Measurements from ENCODE around the gene NEBL.

NEBL gene

DNA sequence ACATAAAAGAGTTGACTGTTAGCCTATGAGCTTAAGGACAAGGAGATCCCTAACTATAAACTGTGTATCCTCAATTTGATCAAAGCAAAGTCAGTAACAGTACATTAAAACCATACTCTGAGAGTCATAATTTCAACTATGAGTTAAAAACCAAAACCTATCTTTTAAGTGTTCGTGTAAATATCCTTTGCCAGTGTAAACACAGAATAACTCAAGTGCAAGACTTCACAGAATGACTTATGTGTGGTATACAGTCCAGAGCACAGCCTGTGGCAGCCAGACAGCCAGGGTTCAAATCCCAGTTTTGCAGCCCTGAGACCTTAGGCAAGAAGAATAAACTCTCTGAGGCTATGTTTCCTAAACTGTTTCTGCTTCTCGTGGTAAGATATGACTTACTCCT is 30.3 kb upstream of the NEBL start:
- no peak overlapping the region for H3K4me3 ChIP-seq (ENCODE audit: low read depth, low read length)
- H3K36me3 ChIP-seq (ENCODE audit: control insufficient read depth, insufficient read depth, low read length): no peaks in the 10 kb centered on the region
- H3K9me3 ChIP-seq (ENCODE audit: control insufficient read depth, low read length): no peaks in the 10 kb centered on the region
- no peaks in the 10 kb centered on the region for H3K27me3 ChIP-seq (ENCODE audit: control insufficient read depth, insufficient read depth, low read length)
- H3K27ac ChIP-seq: no peak overlapping the region
- H3K9ac ChIP-seq: no peak overlapping the region
- no peaks in the 10 kb centered on the region for H3K79me2 ChIP-seq
- H2AFZ ChIP-seq: no peak overlapping the region
- TF ChIP-seq, protein P1, sequence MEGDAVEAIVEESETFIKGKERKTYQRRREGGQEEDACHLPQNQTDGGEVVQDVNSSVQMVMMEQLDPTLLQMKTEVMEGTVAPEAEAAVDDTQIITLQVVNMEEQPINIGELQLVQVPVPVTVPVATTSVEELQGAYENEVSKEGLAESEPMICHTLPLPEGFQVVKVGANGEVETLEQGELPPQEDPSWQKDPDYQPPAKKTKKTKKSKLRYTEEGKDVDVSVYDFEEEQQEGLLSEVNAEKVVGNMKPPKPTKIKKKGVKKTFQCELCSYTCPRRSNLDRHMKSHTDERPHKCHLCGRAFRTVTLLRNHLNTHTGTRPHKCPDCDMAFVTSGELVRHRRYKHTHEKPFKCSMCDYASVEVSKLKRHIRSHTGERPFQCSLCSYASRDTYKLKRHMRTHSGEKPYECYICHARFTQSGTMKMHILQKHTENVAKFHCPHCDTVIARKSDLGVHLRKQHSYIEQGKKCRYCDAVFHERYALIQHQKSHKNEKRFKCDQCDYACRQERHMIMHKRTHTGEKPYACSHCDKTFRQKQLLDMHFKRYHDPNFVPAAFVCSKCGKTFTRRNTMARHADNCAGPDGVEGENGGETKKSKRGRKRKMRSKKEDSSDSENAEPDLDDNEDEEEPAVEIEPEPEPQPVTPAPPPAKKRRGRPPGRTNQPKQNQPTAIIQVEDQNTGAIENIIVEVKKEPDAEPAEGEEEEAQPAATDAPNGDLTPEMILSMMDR (IDR thresholded peaks at IDR 0.05): no peak
- no peaks in the 10 kb centered on the region for H3K4me1 ChIP-seq
- no peak overlapping the region for H3K4me2 ChIP-seq (ENCODE audit: low read length)

DNA sequence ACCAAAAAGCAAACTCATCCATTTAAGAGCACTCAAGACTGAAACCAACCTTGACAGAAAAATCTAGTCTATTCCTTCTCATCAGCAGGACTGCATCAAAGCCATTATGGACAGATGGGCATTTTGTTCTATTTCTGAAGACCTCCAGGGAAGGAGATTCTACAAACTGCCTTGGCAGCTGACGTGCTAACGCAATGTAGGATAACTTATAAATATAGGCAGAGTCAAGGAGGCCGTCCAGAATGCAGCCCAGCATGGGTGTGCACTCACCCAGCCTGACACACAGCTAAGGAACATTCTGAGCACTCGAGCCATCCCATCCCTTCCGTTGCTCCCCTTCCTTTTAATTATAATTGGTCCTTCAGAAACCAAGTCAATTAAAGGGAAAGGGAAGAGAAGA is 25.3 kb upstream of the NEBL start:
- H3K27ac ChIP-seq: no peak overlapping the region
- no peak overlapping the region for H2AFZ ChIP-seq
- no peak overlapping the region for H3K4me2 ChIP-seq (ENCODE audit: low read length)
- H3K27me3 ChIP-seq (ENCODE audit: control insufficient read depth, insufficient read depth, low read length): no peaks in the 10 kb centered on the region
- H3K9me3 ChIP-seq (ENCODE audit: control insufficient read depth, low read length): no peaks in the 10 kb centered on the region
- H3K36me3 ChIP-seq (ENCODE audit: control insufficient read depth, insufficient read depth, low read length): no peaks in the 10 kb centered on the region
- TF ChIP-seq, protein P1 (IDR thresholded peaks at IDR 0.05): no peak
- no peaks in the 10 kb centered on the region for H3K4me1 ChIP-seq
- H3K79me2 ChIP-seq: no peaks in the 10 kb centered on the region
- H3K4me3 ChIP-seq (ENCODE audit: low read depth, low read length): no peak overlapping the region
- no peak overlapping the region for H3K9ac ChIP-seq

DNA sequence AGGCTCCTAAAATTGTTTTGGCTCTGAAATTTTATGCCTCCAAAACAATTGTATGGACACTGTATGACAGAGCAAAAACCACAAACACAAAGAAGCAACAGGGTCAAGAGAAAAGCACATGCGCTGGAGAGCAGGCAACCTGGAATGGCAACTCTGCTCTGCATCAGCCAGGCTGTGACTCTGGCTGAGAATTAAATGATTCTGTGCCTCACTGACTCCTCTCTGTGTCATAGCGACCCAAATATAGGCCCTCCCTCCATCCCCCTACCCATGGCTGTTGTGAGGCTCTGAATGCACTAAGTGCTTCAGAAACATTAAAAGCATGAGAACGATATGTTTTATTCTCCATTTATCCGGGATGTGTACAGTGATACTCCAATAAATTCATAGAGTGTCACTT is 24.9 kb upstream of the NEBL start:
- Histone ChIP-seq H3K9me3 (ENCODE audit: control insufficient read depth, low read length) (no peaks in the 10 kb centered on the region), H3K4me2 (ENCODE audit: low read length) (no peak overlapping the region), H3K4me1 (no peaks in the 10 kb centered on the region), H2AFZ (no peak overlapping the region), H3K9ac (no peak overlapping the region), H3K27ac (no peak overlapping the region), H3K36me3 (ENCODE audit: control insufficient read depth, insufficient read depth, low read length) (no peaks in the 10 kb centered on the region), H3K4me3 (ENCODE audit: low read depth, low read length) (no peak overlapping the region), H3K79me2 (no peaks in the 10 kb centered on the region), H3K27me3 (ENCODE audit: control insufficient read depth, insufficient read depth, low read length) (no peaks in the 10 kb centered on the region)
- TF ChIP-seq, protein P1 (IDR thresholded peaks at IDR 0.05): no peak

DNA sequence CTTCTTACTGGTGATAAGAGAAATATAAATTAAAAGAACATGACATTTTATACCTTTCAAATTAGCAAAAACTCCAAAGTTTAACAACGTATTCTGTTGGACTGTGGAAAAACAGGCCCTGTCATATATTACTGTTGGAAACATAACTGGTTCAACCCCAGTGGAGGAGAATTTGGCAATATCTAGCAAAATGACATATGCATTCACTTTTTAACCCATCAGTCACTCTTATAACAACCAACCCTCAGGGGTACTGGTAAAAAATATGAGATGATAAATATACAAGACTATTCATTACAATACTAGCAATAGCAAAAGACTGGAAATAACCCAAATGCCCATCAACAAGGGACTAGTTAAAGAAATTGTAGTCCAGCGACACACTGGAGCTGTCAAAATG is 22.9 kb upstream of the NEBL start:
- Histone ChIP-seq H3K27ac (no peak overlapping the region), H3K79me2 (no peaks in the 10 kb centered on the region), H2AFZ (no peak overlapping the region), H3K4me3 (ENCODE audit: low read depth, low read length) (no peak overlapping the region), H3K9ac (no peak overlapping the region), H3K36me3 (ENCODE audit: control insufficient read depth, insufficient read depth, low read length) (no peaks in the 10 kb centered on the region), H3K27me3 (ENCODE audit: control insufficient read depth, insufficient read depth, low read length) (no peaks in the 10 kb centered on the region), H3K4me1 (no peaks in the 10 kb centered on the region), H3K9me3 (ENCODE audit: control insufficient read depth, low read length) (no peaks in the 10 kb centered on the region), H3K4me2 (ENCODE audit: low read length) (no peak overlapping the region)
- TF ChIP-seq, protein P1 (IDR thresholded peaks at IDR 0.05): no peak

DNA sequence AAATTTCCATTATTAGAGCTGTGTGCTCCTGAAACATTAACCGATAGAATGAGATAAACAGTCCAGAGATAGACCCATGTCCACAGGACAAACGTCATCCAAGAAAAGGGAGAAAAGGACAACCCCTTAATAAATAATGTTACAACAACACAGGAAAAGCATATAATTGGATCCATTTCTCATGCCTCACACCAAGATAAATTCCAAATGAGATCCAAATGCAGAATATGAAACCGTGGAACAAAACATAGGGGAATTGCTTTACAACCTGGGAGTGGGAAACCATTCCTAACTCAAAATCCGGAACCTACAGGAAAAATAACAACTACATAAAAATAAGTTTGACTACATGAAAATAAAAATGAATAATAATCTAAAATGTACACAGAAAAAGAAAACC is 22.4 kb upstream of the NEBL start:
- no peak overlapping the region for H3K4me3 ChIP-seq (ENCODE audit: low read depth, low read length)
- H2AFZ ChIP-seq: no peak overlapping the region
- no peak overlapping the region for H3K27ac ChIP-seq
- no peaks in the 10 kb centered on the region for H3K9me3 ChIP-seq (ENCODE audit: control insufficient read depth, low read length)
- H3K27me3 ChIP-seq (ENCODE audit: control insufficient read depth, insufficient read depth, low read length): no peaks in the 10 kb centered on the region
- no peaks in the 10 kb centered on the region for H3K36me3 ChIP-seq (ENCODE audit: control insufficient read depth, insufficient read depth, low read length)
- TF ChIP-seq, protein P1 (IDR thresholded peaks at IDR 0.05): no peak
- no peaks in the 10 kb centered on the region for H3K4me1 ChIP-seq
- no peak overlapping the region for H3K4me2 ChIP-seq (ENCODE audit: low read length)
- H3K9ac ChIP-seq: no peak overlapping the region
- no peaks in the 10 kb centered on the region for H3K79me2 ChIP-seq

Measured in parathyroid adenoma (tissue), 2 donors.